GM23338 (cell line): Measurements from ENCODE around the gene IRF6. TPM values are rescaled to one million over a fixed set of nuclear protein-coding genes. Genes with fewer than 3 reads are reported as not detected.

Experiments used
- ATAC-seq: fragments of 200-7000 bp; cut with Tn5 transposase; 3 replicates; pipeline ENCODE4 v1.9.1; 2020
- DNase-seq: peaks from one replicate; pipeline ENCODE4 v3.0.0-alpha.2; 2015; ENCODE audit warnings: low spot score
- H2AFZ ChIP-seq: fragments of 200-600 bp; sonication (generic); 2 replicates; pipeline ENCODE4 v1.8.0; 2016; ENCODE audit warnings: antibody characterized with exemption, mild to moderate bottlenecking, moderate library complexity
- H3F3A ChIP-seq: fragments of 200-600 bp; sonication (generic); replicated peaks from 2 replicates; pipeline ENCODE4 v1.8.0; 2017; ENCODE audit warnings: antibody characterized with exemption, mixed run types, low read depth
- H3K27ac ChIP-seq: fragments of 200-600 bp; sonication (generic); 2 replicates; pipeline ENCODE4 v1.6.1; 2016; ENCODE audit warnings: low read depth
- H3K27me3 ChIP-seq: fragments of 200-600 bp; sonication (generic); 2 replicates; pipeline ENCODE4 v1.8.0; 2016; ENCODE audit warnings: mild to moderate bottlenecking, mixed run types, moderate library complexity; ENCODE audit not compliant: insufficient read depth
- H3K36me3 ChIP-seq: fragments of 200-600 bp; sonication (generic); 2 replicates; pipeline ENCODE4 v1.8.0; 2016; ENCODE audit warnings: mild to moderate bottlenecking; ENCODE audit not compliant: insufficient read depth
- H3K4me1 ChIP-seq: fragments of 200-600 bp; sonication (generic); 2 replicates; pipeline ENCODE4 v1.8.0; 2016; ENCODE audit warnings: mild to moderate bottlenecking, moderate library complexity; ENCODE audit not compliant: insufficient read depth
- H3K4me2 ChIP-seq: fragments of 200-600 bp; sonication (generic); 2 replicates; pipeline ENCODE4 v1.7.1; 2017; ENCODE audit warnings: mixed run types
- H3K4me3 ChIP-seq: fragments of 200-600 bp; sonication (generic); 2 replicates; pipeline ENCODE4 v1.6.1; 2016; ENCODE audit warnings: mixed run types
- H3K79me2 ChIP-seq: fragments of 200-600 bp; sonication (generic); replicated peaks from 2 replicates; pipeline ENCODE4 v1.8.0; 2017; ENCODE audit warnings: mild to moderate bottlenecking; ENCODE audit not compliant: insufficient read depth
- H3K9me2 ChIP-seq: fragments of 200-600 bp; sonication (generic); 2 replicates; pipeline ENCODE4 v1.8.0; 2017; ENCODE audit not compliant: insufficient read depth
- H4K20me1 ChIP-seq: fragments of 200-600 bp; sonication (generic); replicated peaks from 2 replicates; pipeline ENCODE4 v1.8.0; 2017; ENCODE audit warnings: mild to moderate bottlenecking; ENCODE audit not compliant: insufficient read depth
- H3K27ac Mint-ChIP-seq: 2 replicates; pipeline ENCODE4 v1.8.0; 2020; ENCODE audit warnings: inconsistent platforms, mild to moderate bottlenecking, moderate library complexity, mixed read lengths
- H3K27me3 Mint-ChIP-seq: 3 replicates; pipeline ENCODE4 v1.8.0; 2022; ENCODE audit warnings: low read depth, mild to moderate bottlenecking, moderate library complexity, mixed read lengths, inconsistent platforms; ENCODE audit not compliant: insufficient read depth, poor library complexity
- H3K36me3 Mint-ChIP-seq: 3 replicates; pipeline ENCODE4 v1.8.0; 2021; ENCODE audit warnings: low read depth, mild to moderate bottlenecking, inconsistent platforms, moderate library complexity, mixed read lengths
- H3K4me1 Mint-ChIP-seq: 3 replicates; pipeline ENCODE4 v1.8.0; 2020; ENCODE audit warnings: mild to moderate bottlenecking, inconsistent platforms, mixed read lengths
- H3K4me3 Mint-ChIP-seq: 3 replicates; pipeline ENCODE4 v1.8.0; 2021; ENCODE audit warnings: moderate library complexity, mild to moderate bottlenecking, inconsistent platforms, mixed read lengths
- H3K9me3 Mint-ChIP-seq: 3 replicates; pipeline ENCODE4 v1.8.0; 2020; ENCODE audit warnings: moderate library complexity, mild to moderate bottlenecking, inconsistent platforms, mixed read lengths
- ETS1 ChIP-seq: IDR thresholded peaks from 2 replicates; pipeline ENCODE4 v1.6.1; 2016; ENCODE audit warnings: antibody characterized with exemption
- EZH2 ChIP-seq: fragments of 200-600 bp; sonication (generic); IDR thresholded peaks from one replicate; pipeline ENCODE4 v1.8.0; 2017; ENCODE audit warnings: antibody characterized with exemption, mild to moderate bottlenecking, low read depth; ENCODE audit not compliant: unreplicated experiment
- JUNB ChIP-seq: IDR thresholded peaks from one replicate; pipeline ENCODE4 v1.6.1; 2016; ENCODE audit warnings: antibody characterized with exemption; ENCODE audit not compliant: unreplicated experiment
- STAT1 ChIP-seq: IDR thresholded peaks from one replicate; pipeline ENCODE4 v1.6.1; 2016; ENCODE audit warnings: antibody characterized with exemption; ENCODE audit not compliant: unreplicated experiment
- ZNF331 ChIP-seq: fragments of 250-450 bp; sonication (Bioruptor Pico); IDR thresholded peaks from 2 replicates; pipeline ENCODE4 v1.5.0; 2020; ENCODE audit warnings: low read depth, mild to moderate bottlenecking, moderate library complexity
- polyA plus RNA-seq: library from polyadenylated mRNA; unstranded; fragments of >200 nt; fragmentation: Nextera tagmentation; extraction: Ambion mirVana; gene quantifications from 2 replicates; pipeline ENCODE4 v1.2.1, GENCODE V29; 2016
- total RNA-seq: library from RNA; depleted of rRNA; stranded (reverse); fragments of >200 nt; shearing (Covaris generic); gene quantifications from 2 replicates; pipeline ENCODE4 v1.2.3, GENCODE V29; 2014
- TF ChIP-seq, protein P1 (sequence below), 2 experiments: fragments of 200-600 bp in 1 of 2; sonication (generic) in 1 of 2; conservative IDR thresholded peaks; 2 replicates each; pipeline versions ENCODE4 v1.5.1 to v1.6.1; 2016 to 2017; ENCODE audit warnings: antibody characterized with exemption in 2 of 2, low read depth in 2 of 2, mild to moderate bottlenecking in 2 of 2, moderate library complexity in 1 of 2
- TF ChIP-seq, protein P2 (sequence below): fragments of 250-450 bp; sonication (Bioruptor Pico); IDR thresholded peaks from 2 replicates; pipeline ENCODE4 v1.5.0; 2020; ENCODE audit warnings: mild to moderate bottlenecking, moderate library complexity

Gene IRF6
- total and polyA plus RNA-seq, 2 experiments from 2014 or later, result 4.6 to 11.7 TPM

DNA sequence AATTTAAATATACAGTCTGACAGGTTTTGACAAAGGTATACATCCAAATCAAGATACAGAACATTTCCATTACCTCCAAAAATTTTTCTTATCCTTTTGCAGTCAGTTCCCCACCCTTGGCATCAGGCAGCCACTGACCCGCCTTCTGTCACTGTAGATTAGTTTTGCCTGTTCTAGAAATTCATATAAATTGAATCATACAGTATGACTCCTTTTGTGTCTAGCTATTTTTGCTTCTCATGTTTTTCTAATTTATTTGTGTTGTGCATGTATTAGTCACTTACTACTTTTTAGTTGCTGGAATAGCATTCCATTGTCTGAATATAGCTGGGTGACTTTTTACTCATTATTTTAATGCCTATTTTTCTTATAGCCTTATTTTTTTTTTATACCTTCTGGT is 25.7 kb upstream of the IRF6 start:
- H2AFZ ChIP-seq, result no peak overlapping the region
- H3K4me1 ChIP-seq, result peaks cover 4% of the 10 kb centered on the region; the same call in 1 of the 2 replicates
- no peak overlapping the region for H3K27ac Mint-ChIP-seq
- peaks cover 48% of the 10 kb centered on the region for H3K36me3 ChIP-seq
- H3K27ac ChIP-seq, result no peak overlapping the region
- peaks cover 12% of the 10 kb centered on the region for H4K20me1 ChIP-seq
- peaks cover 22% of the 10 kb centered on the region for H3K79me2 ChIP-seq
- no peak for TF ChIP-seq STAT1
- TF ChIP-seq, protein P1, sequence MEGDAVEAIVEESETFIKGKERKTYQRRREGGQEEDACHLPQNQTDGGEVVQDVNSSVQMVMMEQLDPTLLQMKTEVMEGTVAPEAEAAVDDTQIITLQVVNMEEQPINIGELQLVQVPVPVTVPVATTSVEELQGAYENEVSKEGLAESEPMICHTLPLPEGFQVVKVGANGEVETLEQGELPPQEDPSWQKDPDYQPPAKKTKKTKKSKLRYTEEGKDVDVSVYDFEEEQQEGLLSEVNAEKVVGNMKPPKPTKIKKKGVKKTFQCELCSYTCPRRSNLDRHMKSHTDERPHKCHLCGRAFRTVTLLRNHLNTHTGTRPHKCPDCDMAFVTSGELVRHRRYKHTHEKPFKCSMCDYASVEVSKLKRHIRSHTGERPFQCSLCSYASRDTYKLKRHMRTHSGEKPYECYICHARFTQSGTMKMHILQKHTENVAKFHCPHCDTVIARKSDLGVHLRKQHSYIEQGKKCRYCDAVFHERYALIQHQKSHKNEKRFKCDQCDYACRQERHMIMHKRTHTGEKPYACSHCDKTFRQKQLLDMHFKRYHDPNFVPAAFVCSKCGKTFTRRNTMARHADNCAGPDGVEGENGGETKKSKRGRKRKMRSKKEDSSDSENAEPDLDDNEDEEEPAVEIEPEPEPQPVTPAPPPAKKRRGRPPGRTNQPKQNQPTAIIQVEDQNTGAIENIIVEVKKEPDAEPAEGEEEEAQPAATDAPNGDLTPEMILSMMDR (conservative IDR thresholded peaks at IDR 0.05; ENCODE audit: low read depth in 2 of 2), result no peak
- TF ChIP-seq ETS1, result no peak
- TF ChIP-seq, protein P2, sequence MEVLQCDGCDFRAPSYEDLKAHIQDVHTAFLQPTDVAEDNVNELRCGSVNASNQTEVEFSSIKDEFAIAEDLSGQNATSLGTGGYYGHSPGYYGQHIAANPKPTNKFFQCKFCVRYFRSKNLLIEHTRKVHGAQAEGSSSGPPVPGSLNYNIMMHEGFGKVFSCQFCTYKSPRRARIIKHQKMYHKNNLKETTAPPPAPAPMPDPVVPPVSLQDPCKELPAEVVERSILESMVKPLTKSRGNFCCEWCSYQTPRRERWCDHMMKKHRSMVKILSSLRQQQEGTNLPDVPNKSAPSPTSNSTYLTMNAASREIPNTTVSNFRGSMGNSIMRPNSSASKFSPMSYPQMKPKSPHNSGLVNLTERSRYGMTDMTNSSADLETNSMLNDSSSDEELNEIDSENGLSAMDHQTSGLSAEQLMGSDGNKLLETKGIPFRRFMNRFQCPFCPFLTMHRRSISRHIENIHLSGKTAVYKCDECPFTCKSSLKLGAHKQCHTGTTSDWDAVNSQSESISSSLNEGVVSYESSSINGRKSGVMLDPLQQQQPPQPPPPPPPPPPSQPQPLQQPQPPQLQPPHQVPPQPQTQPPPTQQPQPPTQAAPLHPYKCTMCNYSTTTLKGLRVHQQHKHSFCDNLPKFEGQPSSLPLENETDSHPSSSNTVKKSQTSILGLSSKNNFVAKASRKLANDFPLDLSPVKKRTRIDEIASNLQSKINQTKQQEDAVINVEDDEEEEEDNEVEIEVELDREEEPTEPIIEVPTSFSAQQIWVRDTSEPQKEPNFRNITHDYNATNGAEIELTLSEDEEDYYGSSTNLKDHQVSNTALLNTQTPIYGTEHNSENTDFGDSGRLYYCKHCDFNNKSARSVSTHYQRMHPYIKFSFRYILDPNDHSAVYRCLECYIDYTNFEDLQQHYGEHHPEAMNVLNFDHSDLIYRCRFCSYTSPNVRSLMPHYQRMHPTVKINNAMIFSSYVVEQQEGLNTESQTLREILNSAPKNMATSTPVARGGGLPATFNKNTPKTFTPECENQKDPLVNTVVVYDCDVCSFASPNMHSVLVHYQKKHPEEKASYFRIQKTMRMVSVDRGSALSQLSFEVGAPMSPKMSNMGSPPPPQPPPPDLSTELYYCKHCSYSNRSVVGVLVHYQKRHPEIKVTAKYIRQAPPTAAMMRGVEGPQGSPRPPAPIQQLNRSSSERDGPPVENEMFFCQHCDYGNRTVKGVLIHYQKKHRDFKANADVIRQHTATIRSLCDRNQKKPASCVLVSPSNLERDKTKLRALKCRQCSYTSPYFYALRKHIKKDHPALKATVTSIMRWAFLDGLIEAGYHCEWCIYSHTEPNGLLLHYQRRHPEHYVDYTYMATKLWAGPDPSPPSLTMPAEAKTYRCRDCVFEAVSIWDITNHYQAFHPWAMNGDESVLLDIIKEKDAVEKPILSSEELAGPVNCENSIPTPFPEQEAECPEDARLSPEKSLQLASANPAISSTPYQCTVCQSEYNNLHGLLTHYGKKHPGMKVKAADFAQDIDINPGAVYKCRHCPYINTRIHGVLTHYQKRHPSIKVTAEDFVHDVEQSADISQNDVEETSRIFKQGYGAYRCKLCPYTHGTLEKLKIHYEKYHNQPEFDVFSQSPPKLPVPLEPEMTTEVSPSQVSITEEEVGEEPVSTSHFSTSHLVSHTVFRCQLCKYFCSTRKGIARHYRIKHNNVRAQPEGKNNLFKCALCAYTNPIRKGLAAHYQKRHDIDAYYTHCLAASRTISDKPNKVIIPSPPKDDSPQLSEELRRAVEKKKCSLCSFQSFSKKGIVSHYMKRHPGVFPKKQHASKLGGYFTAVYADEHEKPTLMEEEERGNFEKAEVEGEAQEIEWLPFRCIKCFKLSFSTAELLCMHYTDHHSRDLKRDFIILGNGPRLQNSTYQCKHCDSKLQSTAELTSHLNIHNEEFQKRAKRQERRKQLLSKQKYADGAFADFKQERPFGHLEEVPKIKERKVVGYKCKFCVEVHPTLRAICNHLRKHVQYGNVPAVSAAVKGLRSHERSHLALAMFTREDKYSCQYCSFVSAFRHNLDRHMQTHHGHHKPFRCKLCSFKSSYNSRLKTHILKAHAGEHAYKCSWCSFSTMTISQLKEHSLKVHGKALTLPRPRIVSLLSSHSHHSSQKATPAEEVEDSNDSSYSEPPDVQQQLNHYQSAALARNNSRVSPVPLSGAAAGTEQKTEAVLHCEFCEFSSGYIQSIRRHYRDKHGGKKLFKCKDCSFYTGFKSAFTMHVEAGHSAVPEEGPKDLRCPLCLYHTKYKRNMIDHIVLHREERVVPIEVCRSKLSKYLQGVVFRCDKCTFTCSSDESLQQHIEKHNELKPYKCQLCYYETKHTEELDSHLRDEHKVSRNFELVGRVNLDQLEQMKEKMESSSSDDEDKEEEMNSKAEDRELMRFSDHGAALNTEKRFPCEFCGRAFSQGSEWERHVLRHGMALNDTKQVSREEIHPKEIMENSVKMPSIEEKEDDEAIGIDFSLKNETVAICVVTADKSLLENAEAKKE (CRISPR knock-in tag), result no peak
- TF ChIP-seq JUNB, result no peak
- no peak for TF ChIP-seq EZH2
- TF ChIP-seq ZNF331, result no peak
- H3K9me3 Mint-ChIP-seq, result no peaks in the 10 kb centered on the region; the same call in 2 of the 3 replicates
- H3K27me3 ChIP-seq, result no peaks in the 10 kb centered on the region
- H3F3A ChIP-seq, result no peaks in the 10 kb centered on the region
- no peak overlapping the region for H3K4me3 ChIP-seq
- H3K27me3 Mint-ChIP-seq, result no peaks in the 10 kb centered on the region
- H3K4me3 Mint-ChIP-seq, result no peak overlapping the region
- H3K36me3 Mint-ChIP-seq, result peaks cover 54% of the 10 kb centered on the region
- H3K4me2 ChIP-seq, result no peak overlapping the region
- no peak for DNase-seq
- H3K9me2 ChIP-seq, result no peaks in the 10 kb centered on the region
- no peak for ATAC-seq
- H3K4me1 Mint-ChIP-seq, result peaks cover 5% of the 10 kb centered on the region; the same call in 2 of the 3 replicates
